VCaP (cell line): ENCODE results near the gene AGMAT.
A peak's percentile ranks its signal among the peaks of the same experiment; 100 is the strongest.

Experiments used
- H3K27ac ChIP-seq: fragments of 450-650 bp; 2 replicates; pipeline ENCODE4 v1.5.1; 2017
- TF ChIP-seq, protein P1 (sequence below): fragments of 450-650 bp; conservative IDR thresholded peaks from 2 replicates; pipeline ENCODE4 v1.5.1; 2017; ENCODE audit warnings: mild to moderate bottlenecking, moderate library complexity

AGMAT gene

DNA sequence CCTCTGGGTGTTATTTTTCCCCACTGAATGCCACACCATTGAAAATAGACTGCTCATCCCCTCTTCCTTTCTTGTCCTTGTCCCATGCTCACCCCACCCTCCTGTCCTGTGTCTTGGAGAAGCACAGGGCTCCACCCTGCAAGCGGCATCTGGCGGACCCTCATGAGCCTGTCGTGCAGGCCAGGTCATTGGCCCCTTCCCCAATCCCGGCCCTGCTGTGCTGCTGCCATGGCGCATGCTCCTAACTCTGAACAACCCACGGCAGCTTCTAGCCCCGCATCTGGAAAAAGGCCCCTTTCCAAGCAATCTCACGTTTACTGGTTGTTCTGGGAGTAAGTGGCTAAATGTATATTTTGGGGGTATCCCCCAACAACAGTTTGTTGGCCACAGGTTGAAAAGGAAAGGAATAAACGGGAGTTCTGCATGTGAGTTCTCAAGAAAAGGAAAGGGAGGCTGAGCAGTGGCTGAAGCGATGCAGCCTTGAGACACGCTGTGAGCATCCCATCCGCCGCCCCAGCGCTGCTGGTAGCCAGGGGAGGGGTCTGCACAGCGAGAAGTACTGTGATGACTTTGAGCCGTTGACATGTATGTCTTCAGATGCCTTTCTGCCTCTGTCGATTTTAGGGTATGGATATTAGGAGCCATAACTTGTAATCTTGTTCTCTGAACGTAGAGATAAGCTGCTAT is 16.3 kb downstream of the AGMAT start:
- TF ChIP-seq, protein P1, sequence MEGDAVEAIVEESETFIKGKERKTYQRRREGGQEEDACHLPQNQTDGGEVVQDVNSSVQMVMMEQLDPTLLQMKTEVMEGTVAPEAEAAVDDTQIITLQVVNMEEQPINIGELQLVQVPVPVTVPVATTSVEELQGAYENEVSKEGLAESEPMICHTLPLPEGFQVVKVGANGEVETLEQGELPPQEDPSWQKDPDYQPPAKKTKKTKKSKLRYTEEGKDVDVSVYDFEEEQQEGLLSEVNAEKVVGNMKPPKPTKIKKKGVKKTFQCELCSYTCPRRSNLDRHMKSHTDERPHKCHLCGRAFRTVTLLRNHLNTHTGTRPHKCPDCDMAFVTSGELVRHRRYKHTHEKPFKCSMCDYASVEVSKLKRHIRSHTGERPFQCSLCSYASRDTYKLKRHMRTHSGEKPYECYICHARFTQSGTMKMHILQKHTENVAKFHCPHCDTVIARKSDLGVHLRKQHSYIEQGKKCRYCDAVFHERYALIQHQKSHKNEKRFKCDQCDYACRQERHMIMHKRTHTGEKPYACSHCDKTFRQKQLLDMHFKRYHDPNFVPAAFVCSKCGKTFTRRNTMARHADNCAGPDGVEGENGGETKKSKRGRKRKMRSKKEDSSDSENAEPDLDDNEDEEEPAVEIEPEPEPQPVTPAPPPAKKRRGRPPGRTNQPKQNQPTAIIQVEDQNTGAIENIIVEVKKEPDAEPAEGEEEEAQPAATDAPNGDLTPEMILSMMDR, result no peak
- H3K27ac ChIP-seq, result no peak overlapping the region

DNA sequence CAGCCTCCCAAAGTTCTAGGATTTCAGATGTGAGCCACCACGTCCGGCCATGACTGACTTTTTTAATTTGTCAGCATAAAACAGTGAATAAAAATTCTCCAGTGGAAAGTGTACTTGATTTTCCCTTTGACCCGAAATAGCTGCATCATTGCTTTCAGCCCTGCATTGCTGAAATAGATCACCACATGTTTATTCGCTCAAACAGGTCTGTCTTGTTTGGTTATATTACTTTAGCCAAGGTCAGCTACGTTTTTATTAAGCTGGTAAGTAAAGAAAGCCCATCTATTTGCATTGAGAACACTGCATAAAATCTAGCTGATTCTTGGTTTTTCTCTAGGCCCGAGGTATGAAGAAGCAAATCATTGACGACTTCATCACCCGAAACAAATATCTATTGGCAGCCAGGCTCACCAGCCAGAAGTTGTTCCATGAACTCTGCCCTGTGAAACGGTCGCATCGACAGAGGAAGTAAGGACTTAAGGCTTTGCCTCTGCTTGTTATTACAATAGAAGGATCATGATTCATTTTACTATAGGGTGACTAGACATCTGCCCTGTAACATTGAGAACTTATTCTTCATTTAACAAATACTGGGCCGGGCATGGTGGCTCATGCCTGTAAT is 25.6 kb downstream of the AGMAT start:
- TF ChIP-seq, protein P1, result no peak
- H3K27ac ChIP-seq, result peak overlapping the region; percentile 99

DNA sequence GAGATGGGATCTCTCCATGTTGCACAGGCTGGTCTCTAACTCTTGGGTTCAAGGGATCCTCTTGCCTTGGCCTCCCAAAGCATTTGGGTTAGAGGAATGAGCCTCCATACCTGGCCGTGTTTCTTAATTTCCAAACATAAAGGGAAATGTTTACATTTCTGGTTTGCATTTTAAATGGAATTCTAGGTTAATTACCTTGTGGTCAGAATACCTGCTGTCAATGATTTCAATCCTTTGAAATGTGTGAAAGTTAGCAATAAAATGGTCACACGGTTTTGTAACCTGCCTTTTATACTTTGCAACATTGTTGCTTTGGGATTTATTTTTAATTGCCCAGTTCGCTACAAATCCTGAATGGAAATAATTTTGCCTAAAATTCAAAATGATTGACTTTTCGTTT is 26.3 kb downstream of the AGMAT start:
- peak overlapping the region; percentile 99 for H3K27ac ChIP-seq
- TF ChIP-seq, protein P1, result no peak

DNA sequence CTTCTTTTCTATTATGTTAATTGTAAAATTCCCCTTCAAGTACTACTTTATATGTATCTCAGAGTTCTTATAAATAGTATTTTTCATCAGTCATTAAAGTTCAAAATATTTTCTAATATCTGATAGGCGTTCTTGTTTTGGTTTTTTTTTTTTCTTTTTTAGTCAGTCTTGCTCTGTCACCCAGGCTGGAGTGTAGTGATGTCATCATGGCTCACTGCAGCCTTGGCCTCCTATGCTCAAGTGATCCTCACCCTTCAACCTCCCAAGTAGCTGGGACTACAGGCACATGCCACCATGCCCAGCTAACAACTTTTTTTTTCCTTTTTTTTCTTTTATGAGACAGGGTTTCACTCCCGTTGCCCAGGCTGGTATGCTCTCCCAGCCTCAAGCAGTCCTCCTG is 27.3 kb downstream of the AGMAT start:
- TF ChIP-seq, protein P1, result no peak
- H3K27ac ChIP-seq, result peak overlapping the region; percentile 99

DNA sequence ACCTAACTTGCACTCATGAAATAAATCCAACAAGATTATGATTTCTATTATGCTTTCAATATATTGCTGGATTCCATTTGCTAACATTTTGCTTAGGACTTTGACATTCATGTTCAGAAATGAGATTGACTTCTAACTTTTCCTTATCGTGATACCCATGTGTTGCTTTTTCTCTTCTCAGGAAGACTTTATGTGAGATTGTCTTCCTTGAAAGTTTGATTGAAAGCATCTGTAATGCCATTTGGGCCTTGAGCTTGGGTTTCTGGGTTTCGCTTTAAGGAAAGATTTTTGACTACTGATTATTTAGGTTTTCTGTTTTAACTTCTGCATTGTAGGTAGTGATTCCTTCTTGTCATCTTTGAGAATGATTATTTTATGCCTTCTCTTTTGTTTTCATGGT is 27.8 kb downstream of the AGMAT start:
- no peak overlapping the region for H3K27ac ChIP-seq
- TF ChIP-seq, protein P1, result no peak

DNA sequence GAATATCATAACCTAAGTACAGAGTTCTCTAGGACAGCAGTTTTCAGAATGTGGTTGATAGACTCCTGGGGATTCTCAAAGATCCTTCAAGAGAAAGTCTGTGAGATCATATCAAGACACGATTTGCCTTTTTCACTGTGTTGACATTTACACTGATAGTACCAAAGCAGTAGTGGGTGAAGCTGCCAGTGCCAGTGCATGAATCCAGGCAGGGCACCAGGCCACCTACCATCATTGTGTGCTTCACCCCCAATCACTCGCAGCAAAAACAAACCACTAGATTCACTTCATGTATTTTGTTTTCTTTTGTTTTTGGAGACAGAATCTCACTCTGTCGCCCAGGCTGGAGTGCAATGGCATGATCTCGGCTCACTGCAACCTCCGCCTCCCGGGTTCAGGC is 34.3 kb downstream of the AGMAT start:
- H3K27ac ChIP-seq, result peak overlapping the region; percentile 47
- TF ChIP-seq, protein P1, result no peak

DNA sequence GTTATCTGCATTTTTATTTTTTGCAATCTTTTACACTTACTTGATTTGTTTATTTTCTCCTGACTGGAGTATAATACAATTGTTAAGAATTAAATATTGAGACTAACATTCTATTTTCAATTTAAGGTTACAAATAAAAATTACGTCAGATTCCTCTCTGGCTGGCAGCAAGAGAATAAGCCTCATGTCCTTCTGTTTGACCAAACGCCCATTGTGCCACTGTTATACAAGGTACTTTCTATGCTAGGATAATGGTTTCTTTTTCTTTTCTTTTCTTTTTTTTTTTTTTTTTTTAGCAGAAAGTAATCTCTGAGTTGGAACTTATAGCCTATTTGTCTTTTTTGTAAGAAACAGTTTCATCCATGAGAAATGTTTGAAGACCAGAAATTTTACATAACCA is 38.2 kb downstream of the AGMAT start:
- H3K27ac ChIP-seq, result no peak overlapping the region
- TF ChIP-seq, protein P1, result no peak
